Measurements from ENCODE around the gene FTL.

Gene FTL

DNA sequence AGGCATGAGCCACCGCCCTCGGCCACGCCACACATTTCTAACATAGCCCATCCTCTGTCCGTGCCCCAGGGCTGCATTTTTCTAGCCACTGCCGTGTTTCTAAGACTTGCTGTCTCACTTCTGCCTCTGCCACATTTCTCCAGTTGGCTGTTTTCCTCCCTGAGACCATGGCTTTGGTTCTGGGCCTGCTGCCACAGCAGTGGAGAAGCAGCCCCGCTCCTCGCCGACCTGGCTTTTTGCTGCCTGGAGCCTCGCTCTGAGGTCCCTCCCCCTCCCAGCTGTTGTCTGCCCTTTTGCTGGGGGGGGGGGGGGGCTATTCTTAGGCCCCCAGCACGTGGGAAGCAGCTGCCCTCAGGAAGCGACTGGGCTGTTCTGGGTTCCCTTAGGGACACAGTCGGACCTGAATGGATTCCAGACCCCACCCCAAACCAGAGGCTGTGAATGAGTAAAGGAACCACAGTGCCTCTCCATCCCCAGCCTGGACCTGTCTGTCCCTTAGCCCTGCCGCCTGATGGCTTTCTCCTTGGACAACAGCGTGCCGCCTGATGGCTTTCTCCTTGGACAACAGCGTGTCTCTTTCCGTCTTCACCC, 24.7 kb downstream of the FTL start:
- in situ Hi-C loops (cut with MboI; ENCODE audit: low sequenced_read_pairs), result no loop called here

GRCh38 chr19:48990400-48990799, 25.3 kb downstream of the FTL start:
- in situ Hi-C loops (cut with MboI; ENCODE audit: low sequenced_read_pairs), result no loop called here

DNA sequence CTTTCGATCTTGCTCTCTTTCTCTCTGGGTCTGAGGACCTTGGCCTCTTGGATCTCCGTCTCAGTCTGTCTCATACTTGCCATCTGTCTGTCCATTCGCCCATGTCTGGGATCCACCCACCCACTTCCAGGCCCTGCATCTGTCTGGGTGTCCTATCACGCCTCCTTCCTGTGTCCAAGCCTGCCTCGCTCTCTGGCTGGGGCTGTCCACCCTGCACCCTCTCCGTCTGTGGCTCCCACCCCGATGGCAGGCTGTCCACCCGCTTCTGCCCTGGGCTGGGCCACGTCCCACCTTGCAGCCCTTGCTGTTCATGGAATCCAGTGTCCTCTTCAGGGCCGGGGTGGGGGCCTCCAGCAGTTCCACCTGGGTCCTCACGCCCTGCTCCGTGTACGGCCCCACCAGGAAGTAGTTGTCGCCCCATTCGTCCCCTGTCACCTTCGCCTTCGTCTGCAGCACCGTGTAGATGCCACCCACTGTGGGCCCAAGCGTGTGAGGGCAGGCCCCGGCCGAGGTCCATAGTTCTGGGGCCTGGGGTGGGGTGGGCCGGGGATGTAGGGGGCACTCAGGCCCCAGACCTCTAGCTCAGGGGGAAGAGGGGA, 26.0 kb downstream of the FTL start:
- in situ Hi-C loops (cut with MboI; ENCODE audit: low sequenced_read_pairs), result no loop called here

GRCh38 chr19:48991873-48992580, 26.9 kb downstream of the FTL start:
- in situ Hi-C loops (cut with MboI; ENCODE audit: low sequenced_read_pairs), result no loop called here

- in situ Hi-C loops (cut with MboI; ENCODE audit: low sequenced_read_pairs), result no loop called here
These were observed 27.6 kb downstream of the FTL start for GRCh38 chr19:48992581-48993174.

- in situ Hi-C loops (cut with MboI; ENCODE audit: low sequenced_read_pairs), result no loop called here
These were observed 28.3 kb downstream of the FTL start, which contains the start of the genes GYS1 and RUVBL2 for GRCh38 chr19:48993175-48994034. TSS of gene GYS1 (minus strand) at chr19:48993309. CDS start at chr19:48993112, 197 bp downstream. TSS of gene RUVBL2 (plus strand) at chr19:48993887. CDS start at chr19:48993912, 25 bp downstream.

- in situ Hi-C loops (cut with MboI; ENCODE audit: low sequenced_read_pairs), result no loop called here
These were observed 28.9 kb downstream of the FTL start for GRCh38 chr19:48994035-48994386.

DNA sequence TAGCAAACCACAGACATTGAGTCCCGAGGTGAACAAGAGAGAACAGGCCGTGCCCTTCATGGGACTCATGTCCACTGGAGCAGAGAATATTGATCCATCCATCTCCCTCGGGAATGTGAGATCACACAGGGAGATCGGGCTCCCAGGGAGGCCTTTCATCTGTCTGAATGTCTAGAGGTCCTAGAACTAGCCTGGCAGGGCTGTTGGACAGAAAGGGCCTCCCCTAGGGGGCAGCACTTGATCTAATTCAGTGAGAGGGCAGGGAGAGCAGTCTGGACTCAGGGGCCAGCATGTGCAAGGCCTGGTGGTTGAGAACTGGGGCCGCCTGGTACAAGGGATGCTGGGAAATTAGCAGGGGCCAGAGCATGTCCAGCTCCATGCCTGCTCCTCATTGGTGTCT, 32.9 kb downstream of the FTL start:
- in situ Hi-C loops (cut with MboI; ENCODE audit: low sequenced_read_pairs), result no loop called here

DNA sequence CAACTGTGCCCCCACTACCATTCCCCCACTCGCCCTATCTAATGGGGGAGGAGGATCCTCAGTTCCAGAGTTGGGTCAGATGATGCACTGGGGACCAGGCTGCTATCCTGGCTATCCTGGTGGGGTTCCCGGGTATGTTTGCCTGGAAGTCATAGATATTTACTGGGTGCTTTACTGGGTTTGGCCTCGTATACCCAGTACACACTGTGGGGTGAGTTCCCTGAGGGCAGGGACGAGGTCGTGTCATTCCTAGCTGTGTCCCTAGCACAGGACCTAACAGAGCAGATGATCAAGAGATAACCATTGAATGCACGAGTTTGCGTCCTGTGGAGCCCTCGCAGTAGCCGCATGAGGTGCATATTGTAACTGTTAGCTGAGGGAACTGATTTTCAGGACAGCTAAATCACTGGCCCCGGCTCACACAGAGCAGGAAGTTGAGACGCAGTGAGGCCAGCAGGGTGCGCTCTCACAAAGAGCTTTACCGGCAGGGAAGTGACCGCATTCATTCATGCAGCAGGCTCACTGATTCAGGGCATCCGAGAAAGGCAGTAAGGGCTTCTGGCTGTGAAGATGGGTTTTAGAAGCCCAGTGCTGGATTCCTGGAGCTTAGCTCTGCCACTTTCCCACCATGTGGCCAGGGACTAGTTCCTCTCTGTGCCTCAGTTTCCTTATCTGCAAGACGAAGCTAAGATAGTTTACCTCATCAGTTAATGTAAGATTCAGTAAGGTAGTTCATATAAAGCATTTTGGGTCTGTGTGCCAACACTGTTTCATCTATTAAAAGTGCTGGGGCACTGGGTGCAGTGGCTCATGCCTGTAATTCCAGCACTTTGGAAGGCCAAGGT, 34.6 kb downstream of the FTL start:
- in situ Hi-C loops (cut with MboI; ENCODE audit: low sequenced_read_pairs), result no loop called here

GRCh38 chr19:49004133-49004532, 39.0 kb downstream of the FTL start:
- in situ Hi-C loops (cut with MboI; ENCODE audit: low sequenced_read_pairs), result no loop called here

DNA sequence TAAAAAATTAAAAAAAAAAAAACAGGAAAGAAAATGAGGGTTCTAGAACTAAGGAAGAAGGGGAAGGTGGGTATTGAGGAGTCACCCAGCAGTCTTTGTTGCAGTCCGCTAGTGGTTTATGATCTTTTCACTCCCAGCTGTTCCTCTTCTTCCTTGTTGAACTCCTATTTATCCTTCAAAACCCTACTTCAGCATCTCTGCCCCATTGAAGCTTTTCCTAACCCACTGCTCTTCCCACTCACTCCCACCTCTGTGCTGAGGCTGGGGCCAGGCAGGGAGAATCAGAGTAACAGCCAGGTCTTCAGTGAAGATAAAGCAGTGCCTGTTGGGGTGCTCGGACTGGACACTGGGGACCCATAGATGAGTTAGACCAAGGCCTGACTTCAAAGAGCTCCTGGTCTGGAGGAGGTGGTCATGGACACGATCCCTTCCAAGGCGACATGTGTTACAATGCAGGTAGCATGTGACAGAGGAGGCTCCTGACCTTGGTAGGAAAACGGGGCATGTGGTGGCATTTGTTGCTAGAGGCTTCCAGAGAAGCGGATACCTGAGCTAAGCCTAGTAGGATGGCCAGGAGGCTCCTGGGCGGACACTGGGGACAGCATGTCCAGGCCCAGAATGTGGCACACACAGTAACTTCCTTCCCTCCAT, 40.0 kb downstream of the FTL start:
- in situ Hi-C loops (cut with MboI; ENCODE audit: low sequenced_read_pairs), result no loop called here

GRCh38 chr19:49006905-49007304, 41.8 kb downstream of the FTL start:
- in situ Hi-C loops (cut with MboI; ENCODE audit: low sequenced_read_pairs), result no loop called here

DNA sequence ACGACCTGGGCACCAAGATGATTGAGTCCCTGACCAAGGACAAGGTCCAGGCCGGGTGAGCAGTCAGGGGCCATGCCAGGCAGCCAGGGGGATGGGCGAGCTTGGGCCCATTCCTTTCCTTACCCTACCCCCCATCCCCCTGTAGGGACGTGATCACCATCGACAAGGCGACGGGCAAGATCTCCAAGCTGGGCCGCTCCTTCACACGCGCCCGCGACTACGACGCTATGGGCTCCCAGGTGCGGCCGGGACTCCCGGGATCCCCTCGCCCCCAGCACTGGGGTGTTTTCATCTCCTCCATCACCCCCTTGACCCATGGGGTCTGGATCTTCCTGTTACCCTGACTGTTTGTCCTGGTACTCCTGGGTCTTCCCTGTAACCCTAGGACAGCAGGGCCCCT, 44.7 kb downstream of the FTL start:
- in situ Hi-C loops (cut with MboI; ENCODE audit: low sequenced_read_pairs), result no loop called here

DNA sequence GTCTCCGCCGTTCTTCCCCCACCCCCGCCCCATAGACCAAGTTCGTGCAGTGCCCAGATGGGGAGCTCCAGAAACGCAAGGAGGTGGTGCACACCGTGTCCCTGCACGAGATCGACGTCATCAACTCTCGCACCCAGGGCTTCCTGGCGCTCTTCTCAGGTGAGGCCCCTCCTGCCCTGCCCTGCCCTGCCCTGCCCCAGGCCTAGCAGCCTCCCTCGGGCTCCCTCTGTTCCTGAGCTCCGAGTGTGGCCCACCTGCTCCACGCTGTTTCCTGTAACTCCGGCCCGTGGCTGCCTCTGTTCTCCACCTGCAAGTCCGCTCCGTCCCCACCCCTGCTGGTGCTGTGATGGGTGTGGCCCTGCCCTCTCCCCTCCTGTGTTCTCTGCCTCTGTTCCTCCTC, 45.3 kb downstream of the FTL start:
- in situ Hi-C loops (cut with MboI; ENCODE audit: low sequenced_read_pairs), result no loop called here

GRCh38 chr19:49011194-49011593, 46.1 kb downstream of the FTL start:
- in situ Hi-C loops (cut with MboI; ENCODE audit: low sequenced_read_pairs), result no loop called here

DNA sequence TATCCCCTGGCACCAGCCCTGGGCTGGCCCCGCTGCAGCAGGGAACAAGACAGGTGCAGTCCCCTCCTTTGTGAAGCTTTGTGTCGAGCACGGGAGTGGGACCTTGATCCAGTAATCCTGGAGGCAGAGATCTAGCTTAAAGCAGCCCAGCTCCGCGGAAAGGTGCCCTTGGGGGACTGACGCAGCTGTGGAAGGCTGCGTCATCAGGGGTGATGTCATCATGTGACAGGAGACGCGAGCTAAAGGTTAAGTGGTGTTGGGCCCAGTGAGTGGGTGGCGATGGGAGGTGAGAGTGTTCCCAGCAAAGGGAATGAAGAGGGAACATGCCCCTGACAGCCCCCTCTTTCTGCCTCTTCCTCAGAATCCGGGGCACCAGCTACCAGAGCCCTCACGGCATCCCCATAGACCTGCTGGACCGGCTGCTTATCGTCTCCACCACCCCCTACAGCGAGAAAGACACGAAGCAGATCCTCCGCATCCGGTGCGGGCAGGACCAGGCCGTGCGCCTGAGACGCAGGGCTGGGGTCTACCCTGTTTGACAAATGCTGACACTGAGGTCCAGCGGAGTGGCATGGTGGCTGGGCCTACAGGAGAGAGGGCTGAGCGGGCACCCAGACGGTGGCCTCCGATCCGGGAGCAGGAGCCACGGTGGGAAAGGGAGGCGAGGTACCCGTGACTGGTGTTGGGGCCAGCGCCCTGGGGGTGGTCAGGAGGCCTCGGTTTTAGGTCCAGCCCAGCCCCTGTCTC, 49.2 kb downstream of the FTL start:
- in situ Hi-C loops (cut with MboI; ENCODE audit: low sequenced_read_pairs), result no loop called here

- in situ Hi-C loops (cut with MboI; ENCODE audit: low sequenced_read_pairs), result no loop called here
These were observed 49.8 kb downstream of the FTL start for GRCh38 chr19:49014870-49015255.

DNA sequence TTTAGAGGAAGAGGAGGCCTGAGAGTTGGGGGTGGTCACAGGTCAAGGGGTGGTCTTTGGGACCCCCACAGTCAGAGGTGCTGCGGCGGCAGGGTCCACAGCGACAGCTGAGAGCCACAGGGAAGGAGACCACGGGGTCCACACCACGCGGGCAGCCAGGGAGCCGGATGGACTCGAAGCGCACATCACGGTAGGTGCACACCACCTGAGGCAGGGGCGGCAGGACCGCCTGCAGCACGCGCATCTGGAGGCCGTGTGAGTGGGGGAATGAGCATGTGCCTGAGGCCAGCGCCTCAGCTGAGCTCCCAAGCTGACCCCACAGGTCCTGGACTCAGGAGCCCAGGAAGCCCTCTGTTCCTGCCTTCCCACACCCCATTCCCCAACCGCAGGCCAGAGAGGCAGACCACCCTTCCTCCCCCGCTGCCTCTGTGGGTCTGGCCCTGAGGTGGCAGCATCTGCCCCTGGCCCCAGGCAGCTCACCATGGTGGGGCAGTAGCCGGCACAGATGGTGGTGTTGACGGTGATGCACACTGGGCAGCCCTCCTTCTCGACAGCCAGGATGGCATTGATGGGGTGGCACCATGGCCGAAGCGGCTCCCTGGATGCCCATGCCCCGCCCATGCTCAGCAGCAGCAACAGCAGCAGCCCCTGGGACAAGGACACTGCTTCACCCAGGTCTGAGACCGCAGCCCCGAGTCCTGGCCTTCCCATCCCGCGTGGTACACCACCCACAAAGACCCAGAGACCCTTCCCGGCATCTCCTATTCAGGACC, 51.1 kb downstream of the FTL start:
- in situ Hi-C loops (cut with MboI; ENCODE audit: low sequenced_read_pairs), result no loop called here

All from HL-60/S4 (cell line).